Measurements from ENCODE around the gene COL5A2. TPM values are rescaled to one million over a fixed set of nuclear protein-coding genes. Genes with fewer than 3 reads are reported as not detected.
A peak's percentile ranks its signal among the peaks of the same experiment; 100 is the strongest.

COL5A2 gene
- total RNA-seq, 2 donors from 2014 or later, result 21.0 to 29.9 TPM

- ATAC-seq (peak in 1 of 2 donors; percentile 60), DNase-seq (peak; percentile 28)
- intact Hi-C loops (cut with DNase I), result no loop called here
These were observed 103.0 kb downstream of the COL5A2 start for GRCh38 chr2:189076572-189076971.

GRCh38 chr2:189076120-189076519 is 103.4 kb downstream of the COL5A2 start:
- intact Hi-C loops (cut with DNase I), result no loop called here
- DNase-seq (no peak), ATAC-seq (no peak)

- ATAC-seq (no peak), DNase-seq (no peak)
- intact Hi-C loops (cut with DNase I), result no loop called here
These were observed 105.1 kb downstream of the COL5A2 start for GRCh38 chr2:189074506-189074905.

- ATAC-seq, result no peak
- DNase-seq, result no peak
- intact Hi-C loops (cut with DNase I), result no loop called here
These were observed 107.5 kb downstream of the COL5A2 start for GRCh38 chr2:189072036-189072435.

GRCh38 chr2:189069855-189070619 is 109.5 kb downstream of the COL5A2 start:
- intact Hi-C loops (cut with DNase I), result no loop called here

GRCh38 chr2:189066037-189066436 is 113.5 kb downstream of the COL5A2 start:
- intact Hi-C loops (cut with DNase I), result no loop called here

More at GRCh38 chr2:189069855-189070619, 109.5 kb downstream of the COL5A2 start:
- DNase-seq (no peak), ATAC-seq (no peak)

GRCh38 chr2:189060096-189060642 is 119.4 kb downstream of the COL5A2 start:
- intact Hi-C loops (cut with DNase I), result no loop called here
- no peak for DNase-seq
- ATAC-seq, result no peak

More at GRCh38 chr2:189066037-189066436, 113.5 kb downstream of the COL5A2 start:
- DNase-seq, result no peak
- ATAC-seq, result no peak

GRCh38 chr2:189057316-189057715 is 122.2 kb downstream of the COL5A2 start:
- no peak for DNase-seq
- ATAC-seq, result no peak
- intact Hi-C loops (cut with DNase I), result no loop called here

- ATAC-seq (no peak), DNase-seq (no peak)
- intact Hi-C loops (cut with DNase I), result no loop called here
These were observed 123.1 kb downstream of the COL5A2 start for GRCh38 chr2:189056200-189057106.

- DNase-seq (no peak), ATAC-seq (no peak)
- intact Hi-C loops (cut with DNase I), result no loop called here
These were observed 129.3 kb downstream of the COL5A2 start for GRCh38 chr2:189050165-189050712.

- ATAC-seq, result no peak
- intact Hi-C loops (cut with DNase I), result no loop called here
These were observed 129.8 kb downstream of the COL5A2 start for GRCh38 chr2:189049709-189050164.

GRCh38 chr2:189048189-189048588 is 131.4 kb downstream of the COL5A2 start:
- intact Hi-C loops (cut with DNase I), result no loop called here
- no peak for DNase-seq

More at GRCh38 chr2:189049709-189050164, 129.8 kb downstream of the COL5A2 start:
- no peak for DNase-seq

GRCh38 chr2:189047171-189047888 is 132.2 kb downstream of the COL5A2 start:
- ATAC-seq, result no peak
- DNase-seq, result no peak
- intact Hi-C loops (cut with DNase I), result no loop called here

More at GRCh38 chr2:189048189-189048588, 131.4 kb downstream of the COL5A2 start:
- no peak for ATAC-seq

- no peak for DNase-seq
- no peak for ATAC-seq
- intact Hi-C loops (cut with DNase I), result no loop called here
These were observed 133.2 kb downstream of the COL5A2 start for GRCh38 chr2:189046320-189046719.

- intact Hi-C loops (cut with DNase I), result no loop called here
- no peak for ATAC-seq
- no peak for DNase-seq
These were observed 133.7 kb downstream of the COL5A2 start for GRCh38 chr2:189045836-189046235.

GRCh38 chr2:189037518-189037917 is 142.0 kb downstream of the COL5A2 start:
- DNase-seq, result no peak
- no peak for ATAC-seq
- intact Hi-C loops (cut with DNase I), result no loop called here

- ATAC-seq, result peak; percentile 4 to 7
- intact Hi-C loops (cut with DNase I), result no loop called here
- DNase-seq, result no peak
These were observed 154.5 kb downstream of the COL5A2 start for GRCh38 chr2:189024901-189025618.

GRCh38 chr2:189022492-189022891 is 157.1 kb downstream of the COL5A2 start:
- intact Hi-C loops (cut with DNase I), result no loop called here
- DNase-seq (no peak), ATAC-seq (peak; percentile 57 to 60)

Data from left cardiac atrium (tissue), 4 donors.